Measurements from ENCODE around the gene ZBTB12.

DNA sequence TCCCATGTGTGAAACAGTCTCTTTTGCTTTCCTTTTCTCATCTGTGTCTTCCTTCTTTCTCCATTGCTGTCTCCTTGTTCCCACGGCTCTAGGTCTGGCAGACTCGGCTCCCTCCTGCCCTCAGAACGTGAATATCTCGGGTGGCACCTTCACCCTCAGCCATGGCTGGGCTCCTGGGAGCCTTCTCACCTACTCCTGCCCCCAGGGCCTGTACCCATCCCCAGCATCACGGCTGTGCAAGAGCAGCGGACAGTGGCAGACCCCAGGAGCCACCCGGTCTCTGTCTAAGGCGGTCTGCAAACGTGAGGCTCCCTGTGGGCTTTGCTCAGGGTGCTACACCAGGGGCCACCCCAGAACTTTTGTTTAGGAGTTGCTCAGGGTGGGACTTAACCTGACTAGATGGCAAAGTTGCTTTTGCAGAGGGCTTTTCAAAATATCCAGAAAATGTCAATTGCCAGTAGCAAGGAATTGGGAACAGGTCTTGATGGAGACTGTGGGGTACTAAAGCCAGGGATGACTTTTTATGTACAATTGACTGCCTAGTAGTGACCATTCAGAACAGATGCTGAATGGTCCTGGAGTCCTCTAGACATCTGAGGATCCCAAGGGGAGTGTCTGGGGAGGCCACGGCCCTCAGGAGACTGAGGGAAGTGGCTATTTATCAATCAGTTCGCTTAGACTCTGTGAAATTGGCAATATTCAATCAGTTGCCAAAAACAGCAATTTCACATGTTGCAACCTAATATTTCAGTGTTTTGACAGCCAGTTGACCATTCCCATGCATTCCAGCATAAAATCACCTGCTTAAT is 26.2 kb upstream of the ZBTB12 start:
- TF ChIP-seq POLR2AphosphoS5 (IDR thresholded peaks at IDR 0.05), result no peak
- TF ChIP-seq, protein P1, sequence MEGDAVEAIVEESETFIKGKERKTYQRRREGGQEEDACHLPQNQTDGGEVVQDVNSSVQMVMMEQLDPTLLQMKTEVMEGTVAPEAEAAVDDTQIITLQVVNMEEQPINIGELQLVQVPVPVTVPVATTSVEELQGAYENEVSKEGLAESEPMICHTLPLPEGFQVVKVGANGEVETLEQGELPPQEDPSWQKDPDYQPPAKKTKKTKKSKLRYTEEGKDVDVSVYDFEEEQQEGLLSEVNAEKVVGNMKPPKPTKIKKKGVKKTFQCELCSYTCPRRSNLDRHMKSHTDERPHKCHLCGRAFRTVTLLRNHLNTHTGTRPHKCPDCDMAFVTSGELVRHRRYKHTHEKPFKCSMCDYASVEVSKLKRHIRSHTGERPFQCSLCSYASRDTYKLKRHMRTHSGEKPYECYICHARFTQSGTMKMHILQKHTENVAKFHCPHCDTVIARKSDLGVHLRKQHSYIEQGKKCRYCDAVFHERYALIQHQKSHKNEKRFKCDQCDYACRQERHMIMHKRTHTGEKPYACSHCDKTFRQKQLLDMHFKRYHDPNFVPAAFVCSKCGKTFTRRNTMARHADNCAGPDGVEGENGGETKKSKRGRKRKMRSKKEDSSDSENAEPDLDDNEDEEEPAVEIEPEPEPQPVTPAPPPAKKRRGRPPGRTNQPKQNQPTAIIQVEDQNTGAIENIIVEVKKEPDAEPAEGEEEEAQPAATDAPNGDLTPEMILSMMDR (IDR thresholded peaks at IDR 0.05), result no peak

Measured in stomach (tissue), 4 donors.